ENCODE results near the gene ARHGEF16.

GRCh38 chr1:3439346-3440299 lies 14.8 kb upstream of the ARHGEF16 start:
- TF ChIP-seq CTCF (IDR thresholded peaks at IDR 0.05) (no peak), POLR2A (IDR thresholded peaks at IDR 0.05) (no peak)

Measured in heart left ventricle (tissue), 13 donors.